HG03457 (cell line): ENCODE results near the gene ASB12.

Source experiments
- ATAC-seq: cut with Tn5 transposase; IDR thresholded peaks from one replicate; pipeline ENCODE4 v1.9.1; 2021; ENCODE audit warnings: moderate number of reproducible peaks; ENCODE audit not compliant: unreplicated experiment

ASB12 gene

DNA sequence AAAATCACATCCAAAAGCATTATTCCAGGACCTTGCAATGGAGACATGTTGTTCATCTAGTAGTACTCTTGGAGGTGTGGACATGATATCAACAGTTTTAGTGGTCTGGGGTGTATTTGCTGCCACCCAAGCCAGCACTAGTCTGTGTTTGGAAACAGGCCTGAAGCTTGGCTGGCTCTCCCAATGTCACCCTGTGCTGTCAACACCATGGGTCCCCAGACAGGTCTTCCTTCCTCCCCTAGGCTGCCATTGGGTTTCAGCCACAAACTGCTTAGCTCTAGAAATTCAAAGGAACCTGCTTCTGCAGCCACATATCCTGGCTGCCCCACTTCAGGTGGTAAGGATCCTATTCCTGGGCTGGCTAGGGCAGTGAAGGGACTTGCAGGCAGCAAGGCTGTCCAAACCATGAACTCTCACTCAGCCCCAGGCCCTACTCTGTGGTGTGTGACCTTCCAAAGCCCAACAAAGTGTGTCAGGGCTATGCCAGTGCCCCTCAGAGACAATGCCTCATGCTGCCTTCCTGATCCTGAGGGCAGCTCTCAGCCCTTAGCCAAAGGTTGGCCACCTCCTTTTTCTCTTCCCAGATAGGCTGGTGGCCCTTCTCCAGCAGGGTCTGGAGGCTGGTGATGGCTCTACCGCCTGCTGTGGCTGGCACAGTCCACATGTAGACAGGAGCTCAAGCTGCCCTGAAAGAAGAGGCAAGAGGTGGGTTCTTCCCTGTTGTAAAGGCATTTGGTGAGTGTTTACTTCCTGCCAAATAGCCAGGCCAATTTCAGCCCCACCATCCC lies 43.2 kb downstream of the ASB12 start:
- ATAC-seq: no peak

DNA sequence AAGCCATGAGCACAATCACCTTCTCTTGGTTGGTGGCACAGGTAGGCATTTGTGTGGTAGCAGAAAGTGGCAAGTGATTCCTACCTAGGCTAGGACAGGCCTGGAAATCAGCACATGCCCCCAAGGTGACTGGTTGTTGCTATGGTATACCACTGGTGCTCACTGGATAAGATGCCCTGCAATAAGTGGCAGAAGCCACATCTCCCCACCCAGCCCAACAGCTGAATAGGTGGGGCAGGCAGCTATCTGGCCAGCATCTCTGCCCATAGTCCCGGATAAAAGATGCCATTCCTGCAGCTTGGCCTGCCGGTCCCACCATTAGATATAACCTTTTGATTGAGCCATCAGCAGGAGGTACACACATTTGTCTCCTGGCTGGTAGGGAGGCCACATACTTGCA lies 46.0 kb downstream of the ASB12 start:
- no peak for ATAC-seq

DNA sequence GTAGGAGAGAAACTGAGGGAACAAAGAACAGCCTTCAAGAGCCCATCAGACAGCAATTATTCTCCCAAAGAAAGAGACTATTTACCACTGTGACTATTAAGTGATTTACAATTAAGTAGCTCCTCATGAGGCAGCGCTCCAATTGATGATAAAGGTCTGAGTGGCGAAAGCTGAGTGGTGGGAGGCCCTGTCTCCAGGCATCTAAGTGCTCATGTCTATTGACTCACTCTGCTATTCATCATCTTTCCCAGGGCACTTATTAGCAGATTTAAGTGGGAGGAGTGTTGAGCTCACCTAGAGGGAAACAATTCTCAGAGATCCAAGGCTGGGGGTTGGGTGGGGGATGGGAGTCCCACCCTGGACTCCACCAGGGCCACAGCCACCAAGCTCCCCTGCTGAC lies 48.2 kb downstream of the ASB12 start:
- no peak for ATAC-seq

DNA sequence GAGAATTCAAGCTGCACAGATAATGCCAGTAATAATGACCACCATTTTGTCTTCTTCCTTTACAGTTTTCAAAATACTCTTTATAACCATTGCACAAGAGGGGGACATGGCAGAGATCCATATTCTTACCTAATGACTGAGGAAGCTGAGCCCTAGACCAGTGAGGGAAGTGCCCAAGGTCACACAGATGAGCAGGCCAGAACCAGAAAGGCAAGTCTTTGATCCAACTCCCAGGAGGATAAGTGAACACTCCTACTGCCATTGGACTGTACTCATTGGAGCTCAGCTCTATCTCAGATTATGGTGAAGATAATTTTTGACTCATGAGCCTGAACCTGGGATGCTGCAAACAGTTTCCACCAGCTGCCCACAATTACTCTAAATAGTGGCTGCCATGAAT lies 53.5 kb downstream of the ASB12 start:
- ATAC-seq: no peak
